ENCODE measurements around the gene ZMAT5.

GRCh38 chr22:29719899-29720645, 46.7 kb downstream of the ZMAT5 start, which contains the start of gene CABP7:
- TF ChIP-seq CTCF (IDR thresholded peaks at IDR 0.05; ENCODE audit: insufficient read depth, low read depth, low read length) (no peak), EZH2 (IDR thresholded peaks at IDR 0.05; ENCODE audit: insufficient read depth, low read length) (no peak)

Data from astrocyte (in vitro differentiated cells and primary cell).